PC-3 (cell line): ENCODE measurements around the gene CDC42EP5.

Source experiments
- EZH2 ChIP-seq: fragments of 300-600 bp; sonication (generic); IDR thresholded peaks from one replicate; pipeline ENCODE4 v1.6.1; 2017; ENCODE audit warnings: antibody characterized with exemption, mild to moderate bottlenecking, low read length; ENCODE audit not compliant: unreplicated experiment
- EZH2phosphoT487 ChIP-seq: fragments of 300-600 bp; sonication (generic); IDR thresholded peaks from 2 replicates; pipeline ENCODE4 v1.6.1; 2018; ENCODE audit warnings: mild to moderate bottlenecking, antibody characterized with exemption, low read length, borderline replicate concordance
- TF ChIP-seq, protein P1 (sequence below): fragments of 300-600 bp; sonication (generic); conservative IDR thresholded peaks from 2 replicates; pipeline ENCODE4 v1.5.1; 2017; ENCODE audit warnings: antibody characterized with exemption, low read depth, mild to moderate bottlenecking, low read length

DNA sequence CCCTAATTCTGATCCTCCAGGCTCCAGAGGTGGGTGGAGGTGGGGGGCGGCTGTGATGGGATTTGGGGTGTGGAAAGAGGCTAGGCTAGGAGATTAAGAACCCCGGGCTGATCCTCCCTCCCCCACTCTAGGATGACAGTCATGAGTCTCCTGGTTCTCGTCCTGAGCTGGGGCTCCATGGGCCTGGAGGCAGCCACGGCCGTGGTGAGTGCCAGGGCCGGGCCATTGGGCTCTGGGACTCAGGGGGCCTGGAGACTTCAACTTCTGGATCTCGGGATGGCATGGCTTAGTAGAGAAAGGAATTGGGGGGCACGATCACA, 44.0 kb downstream of the CDC42EP5 start:
- TF ChIP-seq, protein P1, sequence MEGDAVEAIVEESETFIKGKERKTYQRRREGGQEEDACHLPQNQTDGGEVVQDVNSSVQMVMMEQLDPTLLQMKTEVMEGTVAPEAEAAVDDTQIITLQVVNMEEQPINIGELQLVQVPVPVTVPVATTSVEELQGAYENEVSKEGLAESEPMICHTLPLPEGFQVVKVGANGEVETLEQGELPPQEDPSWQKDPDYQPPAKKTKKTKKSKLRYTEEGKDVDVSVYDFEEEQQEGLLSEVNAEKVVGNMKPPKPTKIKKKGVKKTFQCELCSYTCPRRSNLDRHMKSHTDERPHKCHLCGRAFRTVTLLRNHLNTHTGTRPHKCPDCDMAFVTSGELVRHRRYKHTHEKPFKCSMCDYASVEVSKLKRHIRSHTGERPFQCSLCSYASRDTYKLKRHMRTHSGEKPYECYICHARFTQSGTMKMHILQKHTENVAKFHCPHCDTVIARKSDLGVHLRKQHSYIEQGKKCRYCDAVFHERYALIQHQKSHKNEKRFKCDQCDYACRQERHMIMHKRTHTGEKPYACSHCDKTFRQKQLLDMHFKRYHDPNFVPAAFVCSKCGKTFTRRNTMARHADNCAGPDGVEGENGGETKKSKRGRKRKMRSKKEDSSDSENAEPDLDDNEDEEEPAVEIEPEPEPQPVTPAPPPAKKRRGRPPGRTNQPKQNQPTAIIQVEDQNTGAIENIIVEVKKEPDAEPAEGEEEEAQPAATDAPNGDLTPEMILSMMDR: no peak
- TF ChIP-seq EZH2 (no peak), EZH2phosphoT487 (no peak)
